Neuronal stem cell (in vitro differentiated cells): ENCODE measurements around the gene NDUFA13.

Experiments
- DNase-seq: peaks from one replicate; pipeline ENCODE4 v3.0.0-alpha.2; 2013; ENCODE audit warnings: low spot score
- H2AFZ ChIP-seq: one replicate; pipeline ENCODE4 v1.6.1; 2013; ENCODE audit warnings: mild to moderate bottlenecking, low read length, inconsistent platforms
- H2AK5ac ChIP-seq: 2 replicates; pipeline ENCODE4 v1.6.1; 2013; ENCODE audit warnings: low read depth, mild to moderate bottlenecking, inconsistent platforms, low read length, moderate library complexity, mixed read lengths
- H2BK120ac ChIP-seq: 2 replicates; pipeline ENCODE4 v1.6.1; 2013; ENCODE audit warnings: low read depth, mild to moderate bottlenecking, inconsistent platforms, low read length, moderate library complexity, mixed read lengths
- H2BK12ac ChIP-seq: one replicate; pipeline ENCODE4 v1.6.1; 2013; ENCODE audit warnings: low read length, inconsistent platforms
- H2BK15ac ChIP-seq: 2 replicates; pipeline ENCODE4 v1.6.1; 2013; ENCODE audit warnings: mild to moderate bottlenecking, low read length, inconsistent platforms, mixed read lengths
- H2BK5ac ChIP-seq: one replicate; pipeline ENCODE4 v1.6.1; 2013; ENCODE audit warnings: inconsistent platforms, mild to moderate bottlenecking, low read length, moderate library complexity
- H3K14ac ChIP-seq: one replicate; pipeline ENCODE4 v1.6.1; 2013; ENCODE audit warnings: low read length, inconsistent platforms
- H3K18ac ChIP-seq: 2 replicates; pipeline ENCODE4 v1.6.1; 2013; ENCODE audit warnings: low read length, inconsistent platforms
- H3K23ac ChIP-seq: 2 replicates; pipeline ENCODE4 v1.6.1; 2013; ENCODE audit warnings: low read depth, mild to moderate bottlenecking, mixed read lengths, low read length, inconsistent platforms; ENCODE audit not compliant: poor library complexity
- H3K27ac ChIP-seq: replicated peaks from 3 replicates; pipeline ENCODE4 v1.5.1; 2013; ENCODE audit warnings: low read length, inconsistent platforms
- H3K27me3 ChIP-seq, 3 experiments: 2 replicates each; pipeline ENCODE4 v1.6.1; 2013; ENCODE audit warnings: low read length in 3 of 3, mild to moderate bottlenecking in 2 of 3, inconsistent platforms in 1 of 3, low read depth in 1 of 3, mixed read lengths in 1 of 3, moderate library complexity in 1 of 3; ENCODE audit not compliant: control insufficient read depth in 3 of 3, insufficient read depth in 3 of 3
- H3K36me3 ChIP-seq, 2 donors: replicated peaks in 1 of 2; 2 replicates each; pipeline ENCODE4 v1.6.1; 2013; ENCODE audit warnings: low read length in 2 of 2; ENCODE audit not compliant: control insufficient read depth in 2 of 2, insufficient read depth in 2 of 2
- H3K4ac ChIP-seq: 2 replicates; pipeline ENCODE4 v1.6.1; 2013; ENCODE audit warnings: inconsistent platforms, mild to moderate bottlenecking, low read length, moderate library complexity
- H3K4me1 ChIP-seq, 2 donors: 1 replicate in 1 of 2; 2 replicates in 1 of 2; pipeline ENCODE4 v1.6.1; 2013; ENCODE audit warnings: low read length in 2 of 2, low read depth in 1 of 2; ENCODE audit not compliant: control insufficient read depth in 2 of 2, insufficient read depth in 1 of 2
- H3K4me2 ChIP-seq: one replicate; pipeline ENCODE4 v1.6.1; 2013; ENCODE audit warnings: mild to moderate bottlenecking, low read length, inconsistent platforms; ENCODE audit not compliant: insufficient read depth, poor library complexity, severe bottlenecking
- H3K4me3 ChIP-seq, 2 donors: 2 replicates each; pipeline ENCODE4 v1.5.1; 2013; ENCODE audit warnings: low read length in 2 of 2, mild to moderate bottlenecking in 2 of 2, inconsistent platforms in 1 of 2, moderate library complexity in 1 of 2
- H3K79me1 ChIP-seq: one replicate; pipeline ENCODE4 v1.6.1; 2013; ENCODE audit warnings: low read depth, mild to moderate bottlenecking, inconsistent platforms, low read length, moderate library complexity
- H3K9ac ChIP-seq: one replicate; pipeline ENCODE4 v1.6.1; 2013; ENCODE audit warnings: mild to moderate bottlenecking, low read depth, low read length, inconsistent platforms; ENCODE audit not compliant: poor library complexity
- H3K9me3 ChIP-seq, 2 donors: replicated peaks in 1 of 2; 2 replicates each; pipeline versions ENCODE3 to v1.6.1; 2013; ENCODE audit warnings: low read length in 2 of 2, mild to moderate bottlenecking in 2 of 2, inconsistent platforms in 1 of 2, low read depth in 1 of 2, mixed read lengths in 1 of 2, moderate library complexity in 1 of 2; ENCODE audit not compliant: control insufficient read depth in 2 of 2, insufficient read depth in 1 of 2
- H4K8ac ChIP-seq: one replicate; pipeline ENCODE4 v1.6.1; 2013; ENCODE audit warnings: low read depth, mild to moderate bottlenecking, inconsistent platforms, low read length, moderate library complexity
- H4K91ac ChIP-seq: one replicate; pipeline ENCODE4 v1.6.1; 2013; ENCODE audit warnings: low read length, low read depth, mild to moderate bottlenecking, inconsistent platforms; ENCODE audit not compliant: poor library complexity
- WGBS, 2 donors: extraction: QIAGEN DNeasy Blood & Tissue Kit; methylation state at CpG; one replicate each; pipeline ENCODE4 v1.1.7; 2013; ENCODE audit warnings: missing lambda C conversion rate in 2 of 2, mixed read lengths in 1 of 2; ENCODE audit not compliant: insufficient read length in 2 of 2, insufficient replicate concordance in 1 of 2; ENCODE audit errors: extremely low coverage in 2 of 2; 5-methylcytosine and 5-hydroxymethylcytosine counted together

Gene NDUFA13

DNA sequence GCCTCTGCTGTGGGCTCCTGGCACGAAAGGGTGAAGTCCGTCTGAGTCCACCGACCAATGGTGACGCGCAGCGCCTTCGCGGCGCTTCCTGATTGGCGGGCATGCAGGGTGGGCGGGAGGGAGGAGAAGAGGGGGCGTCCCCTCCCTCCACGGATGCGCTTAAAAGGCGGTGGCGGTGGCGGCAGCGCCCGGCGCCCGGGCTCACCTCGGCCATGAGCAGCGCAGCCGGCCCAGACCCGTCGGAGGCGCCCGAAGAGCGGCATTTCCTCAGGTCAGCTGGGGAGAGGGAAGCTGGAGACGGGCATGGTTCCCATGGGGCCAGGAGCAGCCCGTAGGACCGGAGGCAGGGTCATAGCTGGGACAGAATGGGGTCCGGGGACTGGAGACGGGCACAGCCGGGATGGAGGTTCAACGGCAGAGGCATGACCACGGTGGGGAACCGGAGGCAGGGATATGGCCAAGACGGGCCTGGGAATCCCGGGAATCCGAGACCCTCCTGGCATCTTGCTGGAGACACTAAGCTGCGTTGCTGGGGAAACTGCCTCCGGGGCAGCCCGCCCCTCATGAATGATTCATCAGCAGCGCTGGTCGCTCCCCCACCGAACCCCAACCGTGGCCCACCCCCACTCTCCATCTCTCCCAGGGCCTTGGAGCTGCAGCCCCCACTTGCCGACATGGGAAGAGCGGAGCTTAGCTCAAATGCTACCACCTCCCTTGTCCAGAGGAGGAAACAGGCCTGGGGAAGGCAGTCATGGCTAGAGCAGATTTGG, 12.9 kb downstream of the NDUFA13 start, which contains the start of gene YJEFN3:
TSS of gene YJEFN3 (plus strand) at position 191 of the 770 bp plus-strand sequence. CDS start at position 213, 22 bp downstream.
- WGBS, 2 donors = no CpG with 5 or more reads among the region's 50 CpGs
- no peak within 1 kb of the TSS for H4K8ac ChIP-seq
- H3K4me1 ChIP-seq = peaks cover 17 to 26% of the 10 kb centered on the region in 2 donors
- H2BK120ac ChIP-seq = no peak within 1 kb of the TSS
- no peak within 1 kb of the TSS for H2BK5ac ChIP-seq
- no peaks in the 10 kb centered on the region for H3K27me3 ChIP-seq
- no peak within 1 kb of the TSS for H3K14ac ChIP-seq
- H3K4me3 ChIP-seq = no peak within 1 kb of the TSS
- peaks cover 10% of the 10 kb centered on the region for H3K79me1 ChIP-seq
- H3K36me3 ChIP-seq = peaks cover 16 to 73% of the 10 kb centered on the region in 2 donors
- no peak within 1 kb of the TSS for H2BK15ac ChIP-seq
- no peaks in the 10 kb centered on the region for H3K9me3 ChIP-seq
- H2BK12ac ChIP-seq = no peak within 1 kb of the TSS
- H3K4me2 ChIP-seq = no peak within 1 kb of the TSS
- H3K9ac ChIP-seq = no peak within 1 kb of the TSS
- no peak within 1 kb of the TSS for H2AK5ac ChIP-seq
- peak within 1 kb of the TSS; percentile 14 for H3K23ac ChIP-seq
- no peak for DNase-seq
- H4K91ac ChIP-seq = no peak within 1 kb of the TSS
- no peak within 1 kb of the TSS for H3K4ac ChIP-seq
- no peak within 1 kb of the TSS for H3K27ac ChIP-seq
- no peak within 1 kb of the TSS for H3K18ac ChIP-seq
- no peak within 1 kb of the TSS for H2AFZ ChIP-seq

DNA sequence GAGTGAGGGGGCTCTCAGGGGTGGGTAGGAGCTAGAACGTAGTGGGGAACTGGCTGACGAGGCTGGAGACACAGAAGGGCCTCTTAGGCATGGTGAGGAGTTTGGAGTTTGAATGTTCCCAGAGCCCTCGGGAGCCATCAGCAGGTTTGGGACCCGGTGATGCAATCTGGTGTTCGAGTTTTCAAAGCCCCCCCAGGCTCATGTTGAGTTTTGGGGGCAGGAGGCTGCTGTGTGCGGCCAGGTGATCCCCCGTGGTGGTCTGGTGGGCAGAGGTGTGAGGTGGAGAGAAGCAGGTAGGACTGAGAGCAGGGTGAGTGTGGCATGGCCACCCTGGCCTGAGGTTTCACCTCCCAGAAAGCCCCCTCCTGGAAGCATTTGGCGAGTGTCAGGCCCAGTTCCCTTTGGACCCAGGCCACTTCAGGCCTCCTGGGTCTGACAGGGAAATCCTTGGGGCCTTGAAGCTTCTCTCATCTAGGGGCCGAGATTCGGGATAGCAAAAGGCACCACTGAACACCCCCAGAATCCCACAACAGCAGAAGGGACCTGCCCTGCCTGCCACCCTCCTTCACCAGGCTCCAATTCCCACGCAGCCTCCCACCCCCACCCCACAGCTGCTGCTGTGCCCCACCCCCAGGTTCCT, 13.9 kb downstream of the NDUFA13 start:
- no peak overlapping the region for H2BK5ac ChIP-seq
- H3K9ac ChIP-seq = no peak overlapping the region
- peaks cover 17 to 26% of the 10 kb centered on the region in 2 donors for H3K4me1 ChIP-seq
- no peak overlapping the region for H3K4me3 ChIP-seq
- no peak overlapping the region for H2BK120ac ChIP-seq
- H3K18ac ChIP-seq = no peak overlapping the region
- H3K27ac ChIP-seq = no peak overlapping the region
- no peak overlapping the region for H2BK12ac ChIP-seq
- WGBS, 2 donors = no CpG with 5 or more reads among the region's 11 CpGs
- peaks cover 16 to 66% of the 10 kb centered on the region in 2 donors for H3K36me3 ChIP-seq
- H3K23ac ChIP-seq = no peak overlapping the region
- no peak overlapping the region for H4K91ac ChIP-seq
- no peak overlapping the region for H4K8ac ChIP-seq
- peaks cover 7% of the 10 kb centered on the region for H3K79me1 ChIP-seq
- no peak overlapping the region for H3K4me2 ChIP-seq
- no peaks in the 10 kb centered on the region for H3K9me3 ChIP-seq
- H3K14ac ChIP-seq = no peak overlapping the region
- no peak overlapping the region for H2AFZ ChIP-seq
- no peak overlapping the region for H2AK5ac ChIP-seq
- DNase-seq = no peak
- H2BK15ac ChIP-seq = no peak overlapping the region
- H3K27me3 ChIP-seq = no peaks in the 10 kb centered on the region
- no peak overlapping the region for H3K4ac ChIP-seq

DNA sequence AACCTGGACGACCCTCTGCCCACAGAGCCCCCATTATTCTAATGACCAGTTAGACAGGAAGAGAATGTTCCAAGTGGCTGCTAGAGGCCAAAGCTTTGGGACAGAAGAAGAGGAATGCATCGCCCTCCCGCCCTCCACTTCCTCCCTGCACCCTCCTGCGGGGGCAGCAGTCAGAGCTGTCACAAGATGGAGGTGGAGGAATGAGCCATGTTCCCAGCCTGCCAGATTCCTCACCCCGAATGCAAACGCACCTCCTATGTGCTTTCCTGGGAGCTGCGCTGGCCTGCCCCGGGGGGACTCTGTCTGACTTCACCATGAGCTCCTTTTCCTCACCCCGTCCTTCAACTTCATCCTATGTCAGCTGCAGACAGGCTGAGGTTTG, 14.4 kb downstream of the NDUFA13 start:
- Histone ChIP-seq H4K91ac (no peak overlapping the region), H3K4me1 (peaks cover 15 to 21% of the 10 kb centered on the region in 2 donors), H3K9ac (no peak overlapping the region), H3K4ac (no peak overlapping the region), H4K8ac (no peak overlapping the region), H2AK5ac (no peak overlapping the region), H3K18ac (no peak overlapping the region), H3K23ac (no peak overlapping the region), H3K9me3 (no peaks in the 10 kb centered on the region), H2AFZ (no peak overlapping the region), H3K27me3 (no peaks in the 10 kb centered on the region), H3K79me1 (peaks cover 7% of the 10 kb centered on the region), H2BK5ac (no peak overlapping the region), H3K4me3 (no peak overlapping the region), H2BK120ac (no peak overlapping the region), H3K27ac (no peak overlapping the region), H2BK15ac (no peak overlapping the region), H3K36me3 (peaks cover 16 to 66% of the 10 kb centered on the region in 2 donors), H2BK12ac (no peak overlapping the region), H3K14ac (no peak overlapping the region), H3K4me2 (no peak overlapping the region)
- no CpG with 5 or more reads among the region's 9 CpGs for WGBS, 2 donors
- DNase-seq = no peak

DNA sequence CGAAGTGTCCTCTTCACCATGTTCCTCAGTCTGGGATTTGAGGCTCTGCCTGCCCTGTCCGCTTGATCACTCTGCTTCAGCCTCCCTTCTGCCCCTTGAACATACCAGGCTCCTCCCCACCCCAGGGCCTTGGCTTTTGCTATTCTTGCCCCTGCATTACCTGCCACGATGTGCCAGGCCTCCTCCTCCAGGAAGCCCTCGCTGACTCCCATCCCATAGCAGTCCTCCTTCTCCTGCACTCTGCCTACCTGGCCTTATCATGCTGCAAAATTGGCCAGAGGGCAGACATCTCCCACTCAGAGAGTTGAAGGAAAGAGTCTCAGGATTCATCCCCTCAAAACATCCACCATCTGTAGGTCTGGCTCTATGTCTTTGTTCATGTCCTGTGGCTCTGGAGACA, 14.9 kb downstream of the NDUFA13 start:
- Histone ChIP-seq H3K14ac (no peak overlapping the region), H3K4me1 (peaks cover 10 to 16% of the 10 kb centered on the region in 2 donors), H2AK5ac (no peak overlapping the region), H2AFZ (no peak overlapping the region), H2BK5ac (no peak overlapping the region), H2BK120ac (no peak overlapping the region), H3K9me3 (no peaks in the 10 kb centered on the region), H3K9ac (no peak overlapping the region), H3K36me3 (peaks cover 16 to 65% of the 10 kb centered on the region in 2 donors), H3K4me2 (no peak overlapping the region), H3K23ac (no peak overlapping the region), H3K79me1 (peaks cover 4% of the 10 kb centered on the region), H4K8ac (no peak overlapping the region), H3K4ac (no peak overlapping the region), H3K18ac (no peak overlapping the region), H2BK12ac (no peak overlapping the region), H3K27me3 (no peaks in the 10 kb centered on the region), H2BK15ac (no peak overlapping the region), H4K91ac (no peak overlapping the region), H3K4me3 (no peak overlapping the region), H3K27ac (no peak overlapping the region)
- no CpG with 5 or more reads among the region's 4 CpGs for WGBS, 2 donors
- no peak for DNase-seq
